GM19438 (cell line): Measurements from ENCODE around the gene SLC17A8.

Experiments
- ATAC-seq: cut with Tn5 transposase; IDR thresholded peaks from one replicate; pipeline ENCODE4 v1.9.1; 2021; ENCODE audit warnings: low read depth; ENCODE audit not compliant: unreplicated experiment

SLC17A8 gene

GRCh38 chr12:100463661-100464060, 106.8 kb downstream of the SLC17A8 start:
- no peak for ATAC-seq

- ATAC-seq, result no peak
Measured at GRCh38 chr12:100464529-100464928, 107.7 kb downstream of the SLC17A8 start.

DNA sequence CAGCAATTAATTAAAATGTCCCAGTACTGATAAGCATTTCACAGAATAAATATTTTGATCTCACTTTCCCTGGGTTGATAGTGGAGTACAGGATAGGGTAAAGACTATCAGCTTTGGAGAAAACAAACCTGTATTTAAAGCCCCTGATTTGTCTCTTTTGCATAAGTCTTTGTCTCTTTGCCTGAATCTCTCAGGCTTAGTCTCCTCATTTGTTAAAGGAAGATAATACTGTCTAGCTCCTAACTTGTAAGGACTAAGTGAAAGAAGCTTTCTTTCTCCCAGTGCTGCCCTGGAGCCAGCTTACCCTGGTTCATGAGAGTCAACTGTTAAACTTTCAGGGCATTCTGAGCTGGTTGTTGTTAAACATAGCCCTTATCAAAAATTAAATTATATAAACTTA, 111.3 kb downstream of the SLC17A8 start:
- ATAC-seq, result no peak
